Endothelial cell of umbilical vein (primary cell): ENCODE data around the gene DNAJC17. TPM values are rescaled to one million over a fixed set of nuclear protein-coding genes. Genes with fewer than 3 reads are reported as not detected.

Experiments used
- BruUV-seq: library from RNA; stranded (reverse); fragments of 400-500 nt; replicated peaks from 2 replicates; lab custom pipeline; 2021; lab: Mats Ljungman, UMichigan
- CTCF ChIA-PET: fragments of 300-600, 350-600 bp; sonication (Branson Sonifier 250); formaldehyde crosslinking; loops from one replicate; lab custom pipeline; 2021; ENCODE audit warnings: antibody characterized with exemption, inconsistent platforms; lab: Charles Lee
- POLR2A ChIA-PET: fragments of 300-600, 350-600 bp; sonication (Branson Sonifier 250); formaldehyde crosslinking; loops from one replicate; lab custom pipeline; 2021; ENCODE audit warnings: antibody characterized with exemption, inconsistent platforms; lab: Charles Lee
- DNase-seq: peaks from one replicate; pipeline ENCODE4 v3.0.0-alpha.2; 2011; ENCODE audit warnings: low read depth, low spot score
- FAIRE-seq: peaks from 2 replicates; lab custom pipeline; 2011; peaks lifted over from hg19 to GRCh38; lab: Jason Lieb, UNC
- H2AFZ ChIP-seq: 2 replicates; pipeline ENCODE4 v1.6.0; 2012; ENCODE audit warnings: low read depth, low read length, control low read depth, inconsistent platforms
- H3K27ac ChIP-seq: 2 replicates; pipeline ENCODE4 v1.5.1; 2011; ENCODE audit warnings: low read depth, mild to moderate bottlenecking, control low read depth, low read length, moderate library complexity; ENCODE audit not compliant: insufficient read depth
- H3K27me3 ChIP-seq, 2 experiments: 2 replicates each; pipeline versions ENCODE4 v1.6.0 to v1.6.1; 2011; ENCODE audit warnings: low read length in 2 of 2, mixed read lengths in 1 of 2; ENCODE audit not compliant: control insufficient read depth in 2 of 2, insufficient read depth in 2 of 2
- H3K36me3 ChIP-seq, 2 experiments: 2 replicates in 1 of 2; 3 replicates in 1 of 2; pipeline ENCODE4 v1.5.1; 2011; ENCODE audit warnings: low read length in 2 of 2, mild to moderate bottlenecking in 1 of 2, moderate library complexity in 1 of 2; ENCODE audit not compliant: control insufficient read depth in 2 of 2, insufficient read depth in 2 of 2; ENCODE audit errors: extremely low read depth in 1 of 2
- H3K4me1 ChIP-seq: 3 replicates; pipeline ENCODE4 v1.5.1; 2011; ENCODE audit warnings: mild to moderate bottlenecking, low read length; ENCODE audit not compliant: control insufficient read depth, insufficient read depth; ENCODE audit errors: extremely low read depth
- H3K4me2 ChIP-seq: 2 replicates; pipeline ENCODE4 v1.6.1; 2011; ENCODE audit warnings: low read length, control low read depth, mixed read lengths; ENCODE audit not compliant: insufficient read depth
- H3K4me3 ChIP-seq, 3 experiments: fragments of 200-600 bp in 1 of 3; sonication (generic), shearing (Covaris generic) in 1 of 3; replicated peaks in 1 of 3; 2 replicates each; pipeline ENCODE4 v1.5.1; 2011 to 2016; ENCODE audit warnings: control low read depth in 3 of 3, low read length in 3 of 3, mild to moderate bottlenecking in 2 of 3, inconsistent platforms in 1 of 3, low read depth in 1 of 3, moderate library complexity in 1 of 3; ENCODE audit not compliant: insufficient read depth in 1 of 3
- H3K79me2 ChIP-seq: 2 replicates; pipeline ENCODE4 v1.6.0; 2012; ENCODE audit warnings: low read length, inconsistent platforms; ENCODE audit not compliant: control insufficient read depth, insufficient read depth
- H3K9ac ChIP-seq: replicated peaks from 2 replicates; pipeline ENCODE3; 2011; ENCODE audit warnings: low read length, control low read depth; ENCODE audit not compliant: insufficient read depth; ENCODE audit errors: extremely low read depth
- H3K9me1 ChIP-seq: replicated peaks from 3 replicates; pipeline ENCODE4 v1.6.0; 2011; ENCODE audit warnings: mild to moderate bottlenecking, low read length; ENCODE audit not compliant: control insufficient read depth, insufficient read depth; ENCODE audit errors: extremely low read depth
- H3K9me3 ChIP-seq: replicated peaks from 2 replicates; pipeline ENCODE4 v1.5.1; 2012; ENCODE audit warnings: low read length, inconsistent platforms; ENCODE audit not compliant: control insufficient read depth, insufficient read depth
- H4K20me1 ChIP-seq: replicated peaks from 2 replicates; pipeline ENCODE3; 2011; ENCODE audit warnings: mild to moderate bottlenecking, low read length; ENCODE audit not compliant: control insufficient read depth, insufficient read depth; ENCODE audit errors: extremely low read depth
- CTCF ChIP-seq, 2 donors: IDR thresholded peaks; 1 replicate in 1 of 2; 2 replicates in 1 of 2; pipeline ENCODE4 v1.5.1; 2011; ENCODE audit warnings: low read length in 2 of 2, mild to moderate bottlenecking in 2 of 2, moderate library complexity in 2 of 2, control low read depth in 1 of 2, inconsistent platforms in 1 of 2, low read depth in 1 of 2; ENCODE audit not compliant: insufficient read depth in 1 of 2; ENCODE audit errors: extremely low read depth in 1 of 2
- FOS ChIP-seq: IDR thresholded peaks from 2 replicates; pipeline ENCODE4 v1.6.1; 2011; ENCODE audit warnings: mild to moderate bottlenecking, low read length, moderate library complexity, borderline replicate concordance; ENCODE audit not compliant: insufficient read depth
- GATA2 ChIP-seq: IDR thresholded peaks from 2 replicates; pipeline ENCODE4 v1.7.0; 2011; ENCODE audit warnings: low read depth, mild to moderate bottlenecking, moderate library complexity, mixed read lengths, low read length; ENCODE audit not compliant: insufficient read length, insufficient read depth
- JUN ChIP-seq: IDR thresholded peaks from 2 replicates; pipeline ENCODE4 v1.6.1; 2011; ENCODE audit warnings: borderline replicate concordance, low read depth; ENCODE audit not compliant: insufficient read length, insufficient read depth
- POLR2A ChIP-seq: IDR thresholded peaks from 2 replicates; pipeline ENCODE4 v1.6.1; 2012; ENCODE audit warnings: low read depth, mild to moderate bottlenecking, control low read depth, low read length
- POLR2AphosphoS5 ChIP-seq: IDR thresholded peaks from 2 replicates; pipeline ENCODE4 v1.6.1; 2012; ENCODE audit warnings: low read depth, mild to moderate bottlenecking, control low read depth, low read length, moderate library complexity; ENCODE audit not compliant: insufficient read depth
- dilution Hi-C: fragments of 300-500 bp; cut with MboI; formaldehyde crosslinking; loops from one replicate; pipeline ENCODE4 v1.15.0; 2019; ENCODE audit warnings: low sequenced_read_pairs; ENCODE audit not compliant: extremely low pct_ligation_motif_present
- intact Hi-C: fragments of 100-400 bp; cut with micrococcal nuclease; formaldehyde crosslinking; loops from one replicate; pipeline ENCODE4 v1.10.0; 2022
- polyA plus RNA-seq, 4 experiments: library from polyadenylated mRNA; depleted of rRNA in 3 of 4; stranded (reverse) in 3 of 4; unstranded in 1 of 4; fragments of >200 nt; gene quantifications; 2 replicates each; pipeline versions ENCODE4 v1.2.1 to v1.2.3, GENCODE V29; 2011 to 2012; ENCODE audit warnings: missing spikeins in 1 of 4
- total RNA-seq: library from RNA; stranded (reverse); gene quantifications from 2 replicates; pipeline ENCODE4 v1.2.3, GENCODE V29; 2021

The DNAJC17 gene
- total and polyA plus RNA-seq, 2 donors (not counting 3 experiments of a cell fraction or from before 2014, with no cell fraction given), result 30.7 to 46.4 TPM

DNA sequence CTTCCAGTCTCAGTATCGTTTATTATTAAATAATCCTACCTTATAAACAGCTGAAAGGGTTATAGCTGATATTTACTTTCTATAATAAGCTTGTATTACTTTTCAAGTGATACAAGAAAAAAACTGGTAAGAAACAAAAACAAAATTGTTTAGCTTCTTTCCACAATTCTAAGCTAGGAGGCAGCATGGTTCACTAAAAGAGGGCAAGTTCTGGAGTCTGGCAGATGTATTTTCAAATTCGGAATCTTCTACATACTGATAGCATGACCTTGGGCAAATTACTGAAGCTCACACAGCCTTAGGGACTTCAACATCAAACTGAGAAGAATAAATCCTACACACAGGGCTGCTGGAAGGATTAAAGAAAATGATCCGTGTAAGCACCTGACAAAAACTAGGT is 22.1 kb downstream of the DNAJC17 start:
- no TSS peak for BruUV-seq
- Histone ChIP-seq H3K27me3 (no peaks in the 10 kb centered on the region), H3K9me1 (no peaks in the 10 kb centered on the region), H3K79me2 (peaks cover 11% of the 10 kb centered on the region), H3K9ac (no peak overlapping the region), H3K9me3 (no peaks in the 10 kb centered on the region), H3K27ac (no peak overlapping the region), H3K4me1 (peaks cover 15% of the 10 kb centered on the region), H3K4me3 (no peak overlapping the region), H2AFZ (no peak overlapping the region), H4K20me1 (no peaks in the 10 kb centered on the region), H3K36me3 (no peaks in the 10 kb centered on the region), H3K4me2 (no peak overlapping the region)
- DNase-seq (no peak), FAIRE-seq (no peak)
- TF ChIP-seq CTCF (IDR thresholded peaks at IDR 0.05; ENCODE audit: extremely low read depth in 1 of 2, insufficient read depth in 1 of 2, low read depth in 1 of 2, low read length in 2 of 2) (no peak), POLR2A (no peak), FOS (no peak), POLR2AphosphoS5 (no peak), JUN (no peak), GATA2 (no peak)
- ChIA-PET CTCF (interaction anchor here (0.7 to 3.2 kb wide), 15 partner anchors 9 to 109 kb away, joined by 3 to 21 read pairs (median 5); partner anchors contain the start of genes DNAJC17, RAD51, SPINT1 and VPS18), POLR2A (no interaction called here)
- dilution Hi-C loops, result no loop called here
- intact Hi-C loops, result loop anchor here (5.0 kb wide), 1 partner anchor 107 kb away; the partner anchor contains the start of gene VPS18
